WTC11 (cell line): ENCODE data around the gene TMED10. TPM values are rescaled to one million over a fixed set of nuclear protein-coding genes. Genes with fewer than 3 reads are reported as not detected.

Source experiments
- ATAC-seq: fragments of 200-7000 bp; cut with Tn5 transposase; 2 replicates; pipeline ENCODE4 v1.10.0; 2021; ENCODE audit warnings: mild to moderate bottlenecking, moderate library complexity
- CTCF ChIA-PET: fragments of 300-600 bp; sonication (Branson Sonifier 250); formaldehyde crosslinking; loops from one replicate; lab custom pipeline; 2021; ENCODE audit warnings: antibody characterized with exemption; lab: Charles Lee
- POLR2A ChIA-PET: fragments of 350-600 bp; sonication (Branson Sonifier 250); formaldehyde crosslinking; loops from one replicate; lab custom pipeline; 2021; ENCODE audit warnings: antibody characterized with exemption; lab: Charles Lee
- DNase-seq: peaks from one replicate; pipeline ENCODE4 v3.0.0; 2021; ENCODE audit warnings: low spot score
- H3K27ac Mint-ChIP-seq: 2 replicates; pipeline ENCODE4 v1.8.0; 2021; ENCODE audit warnings: mixed read lengths
- H3K27me3 Mint-ChIP-seq: 2 replicates; pipeline ENCODE4 v1.8.0; 2021; ENCODE audit warnings: low read depth, mild to moderate bottlenecking, moderate library complexity, mixed read lengths
- H3K36me3 Mint-ChIP-seq: 2 replicates; pipeline ENCODE4 v1.8.0; 2021; ENCODE audit warnings: mixed read lengths
- H3K4me1 Mint-ChIP-seq: 2 replicates; pipeline ENCODE4 v1.8.0; 2022; ENCODE audit warnings: mixed read lengths
- H3K4me3 Mint-ChIP-seq: 2 replicates; pipeline ENCODE4 v1.8.0; 2021; ENCODE audit warnings: mild to moderate bottlenecking, moderate library complexity, mixed read lengths
- H3K9me3 Mint-ChIP-seq: 2 replicates; pipeline ENCODE4 v1.8.0; 2021; ENCODE audit warnings: mixed read lengths
- CTCF ChIP-seq: fragments of 200-600 bp; IDR thresholded peaks from 2 replicates; pipeline ENCODE4 v1.8.0; 2022; ENCODE audit warnings: antibody characterized with exemption
- E2F1 ChIP-seq: sonication (generic); formaldehyde crosslinking; IDR thresholded peaks from 2 replicates; pipeline ENCODE4 v1.8.0; 2022; ENCODE audit warnings: mild to moderate bottlenecking, missing genetic modification reagents
- E2F5 ChIP-seq: sonication (generic); formaldehyde crosslinking; IDR thresholded peaks from 2 replicates; pipeline ENCODE4 v1.8.1; 2022; ENCODE audit warnings: mild to moderate bottlenecking, moderate library complexity, missing genetic modification reagents
- ESRRA ChIP-seq: sonication (generic); formaldehyde crosslinking; IDR thresholded peaks from 2 replicates; pipeline ENCODE4 v1.8.1; 2022; ENCODE audit warnings: mild to moderate bottlenecking, missing genetic modification reagents, borderline replicate concordance
- GRHL2 ChIP-seq: fragments of 250-450 bp; sonication (Bioruptor Pico); IDR thresholded peaks from 2 replicates; pipeline ENCODE4 v1.8.0; 2022; ENCODE audit warnings: mild to moderate bottlenecking, moderate library complexity; ENCODE audit not compliant: insufficient replicate concordance, severe bottlenecking
- MXD4 ChIP-seq: fragments of 250-450 bp; sonication (Bioruptor Pico); IDR thresholded peaks from 2 replicates; pipeline ENCODE4 v1.8.0; 2021; ENCODE audit warnings: mild to moderate bottlenecking, moderate library complexity, borderline replicate concordance
- MYBL2 ChIP-seq: sonication (generic); formaldehyde crosslinking; IDR thresholded peaks from 2 replicates; pipeline ENCODE4 v1.8.1; 2023; ENCODE audit warnings: mild to moderate bottlenecking, moderate library complexity, missing genetic modification reagents
- NFYB ChIP-seq: sonication (generic); formaldehyde crosslinking; conservative IDR thresholded peaks from 2 replicates; pipeline ENCODE4 v1.8.0; 2022; ENCODE audit warnings: low read depth, missing genetic modification reagents
- PREB ChIP-seq: sonication (generic); formaldehyde crosslinking; IDR thresholded peaks from 2 replicates; pipeline ENCODE4 v1.8.1; 2022; ENCODE audit warnings: mild to moderate bottlenecking, missing genetic modification reagents, moderate library complexity, borderline replicate concordance
- RORB ChIP-seq: fragments of 250-450 bp; sonication (Bioruptor Pico); IDR thresholded peaks from 2 replicates; pipeline ENCODE4 v1.9.0; 2021; ENCODE audit warnings: mild to moderate bottlenecking
- SMAD4 ChIP-seq: sonication (generic); formaldehyde crosslinking; IDR thresholded peaks from 2 replicates; pipeline ENCODE4 v1.8.0; 2022; ENCODE audit warnings: mild to moderate bottlenecking, missing genetic modification reagents
- SOX15 ChIP-seq: fragments of 250-450 bp; sonication (Bioruptor Pico); IDR thresholded peaks from 2 replicates; pipeline ENCODE4 v1.9.0; 2021; ENCODE audit warnings: mild to moderate bottlenecking
- SP1 ChIP-seq: sonication (generic); formaldehyde crosslinking; conservative IDR thresholded peaks from 2 replicates; pipeline ENCODE4 v1.8.1; 2022; ENCODE audit warnings: missing genetic modification reagents
- TP53 ChIP-seq: sonication (generic); formaldehyde crosslinking; IDR thresholded peaks from 2 replicates; pipeline ENCODE4 v1.8.1; 2023; ENCODE audit warnings: mild to moderate bottlenecking, missing genetic modification reagents
- ZBTB21 ChIP-seq: sonication (generic); formaldehyde crosslinking; IDR thresholded peaks from 2 replicates; pipeline ENCODE4 v1.8.1; 2023; ENCODE audit warnings: mild to moderate bottlenecking, missing genetic modification reagents, borderline replicate concordance
- ZNF281 ChIP-seq: sonication (generic); formaldehyde crosslinking; IDR thresholded peaks from 2 replicates; pipeline ENCODE4 v1.8.0; 2023; ENCODE audit warnings: mild to moderate bottlenecking, missing genetic modification reagents
- ZNF317 ChIP-seq: sonication (generic); formaldehyde crosslinking; IDR thresholded peaks from 2 replicates; pipeline ENCODE4 v1.8.1; 2023; ENCODE audit warnings: low read depth, mild to moderate bottlenecking, moderate library complexity, missing genetic modification reagents, borderline replicate concordance
- ZNF416 ChIP-seq: fragments of 250-450 bp; sonication (Bioruptor Pico); IDR thresholded peaks from 2 replicates; pipeline ENCODE4 v1.9.0; 2021; ENCODE audit warnings: mild to moderate bottlenecking, inconsistent platforms
- ZNF425 ChIP-seq: fragments of 250-450 bp; sonication (Bioruptor Pico); conservative IDR thresholded peaks from 2 replicates; pipeline ENCODE4 v1.9.0; 2021; ENCODE audit warnings: mild to moderate bottlenecking
- total RNA-seq: library from RNA; stranded (reverse); gene quantifications from 3 replicates; pipeline ENCODE4 v1.2.3, GENCODE V29; 2021

The TMED10 gene
- total RNA-seq, 1 experiment from 2014 or later: 234 TPM

GRCh38 chr14:75096959-75097358 is 79.5 kb downstream of the TMED10 start (continued):
- TF ChIP-seq ZNF425 (CRISPR knock-in tag) (no peak), SOX15 (CRISPR knock-in tag) (no peak), RORB (CRISPR knock-in tag) (no peak), ZBTB21 (no peak), ZNF317 (CRISPR knock-in tag) (no peak), SP1 (CRISPR knock-in tag) (no peak), E2F1 (CRISPR knock-in tag) (no peak), SMAD4 (no peak), PREB (CRISPR knock-in tag) (no peak), E2F5 (CRISPR knock-in tag) (no peak), CTCF (no peak)
- TF ChIP-seq, all 79 proteins: peak for 0

GRCh38 chr14:75095690-75096089 is 80.7 kb downstream of the TMED10 start:
- ATAC-seq (no peak), DNase-seq (no peak)
- Mint-ChIP-seq H3K27me3 (no peaks in the 10 kb centered on the region), H3K4me3 (no peak overlapping the region), H3K9me3 (no peaks in the 10 kb centered on the region), H3K27ac (no peak overlapping the region), H3K4me1 (peaks cover 6% of the 10 kb centered on the region), H3K36me3 (peaks cover 55% of the 10 kb centered on the region)
- POLR2A ChIA-PET: interaction anchor here (0.6 kb wide), 1 partner anchor 200 kb away, joined by 7 read pairs; no protein-coding TSS in a partner anchor
- CTCF ChIA-PET: interaction anchor here (0.7 kb wide), 1 partner anchor 420 kb away, joined by 3 read pairs; no protein-coding TSS in a partner anchor
- TF ChIP-seq ESRRA (no peak), ZNF416 (no peak), E2F1 (CRISPR knock-in tag) (no peak), TP53 (CRISPR knock-in tag) (no peak), SMAD4 (no peak), E2F5 (CRISPR knock-in tag) (no peak), ZNF281 (CRISPR knock-in tag) (no peak), NFYB (no peak), MXD4 (no peak), CTCF (no peak), MYBL2 (CRISPR knock-in tag) (no peak), GRHL2 (no peak)
